ENCODE results near the gene CALML5. TPM values are rescaled to one million over a fixed set of nuclear protein-coding genes. Genes with fewer than 3 reads are reported as not detected.

The CALML5 gene, protein sequence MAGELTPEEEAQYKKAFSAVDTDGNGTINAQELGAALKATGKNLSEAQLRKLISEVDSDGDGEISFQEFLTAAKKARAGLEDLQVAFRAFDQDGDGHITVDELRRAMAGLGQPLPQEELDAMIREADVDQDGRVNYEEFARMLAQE
- not detected in 2 replicates for total RNA-seq

DNA sequence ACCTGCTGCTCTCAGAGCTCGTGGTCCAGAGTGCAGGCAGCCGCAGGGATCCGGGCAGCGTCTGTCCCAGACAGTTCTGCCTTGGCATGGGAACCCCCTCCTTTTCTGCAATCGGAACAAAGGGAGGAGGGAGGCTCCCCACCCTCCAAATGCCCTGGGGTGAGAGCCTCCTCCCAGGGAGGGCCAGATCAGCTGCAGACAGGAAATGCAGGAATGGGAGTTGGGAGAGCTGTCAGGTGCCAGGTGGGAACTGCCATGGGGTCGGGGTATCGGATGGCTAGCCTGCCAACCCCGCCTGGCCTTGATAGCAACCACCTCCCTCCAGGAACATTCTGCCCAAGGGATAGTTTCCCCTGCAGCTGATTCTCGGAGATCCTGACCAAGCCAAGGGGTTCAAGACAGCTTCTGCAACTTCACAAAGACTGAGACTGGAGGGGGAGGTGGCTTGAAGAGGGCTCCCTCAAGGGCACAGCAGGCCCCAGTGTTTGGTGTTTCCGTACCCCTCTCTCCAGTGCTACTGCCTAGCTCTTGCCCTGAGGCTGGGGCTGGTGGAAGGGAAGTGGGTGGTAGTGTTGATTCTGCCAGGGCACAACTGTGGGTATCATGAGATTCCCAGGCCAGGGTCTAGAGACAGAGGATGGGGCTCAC lies at the start of gene CALML5:
TSS of gene CALML5 (minus strand) at position 78 of the 648 bp plus-strand sequence. CDS start 132 bp downstream, outside the sequence.

DNA sequence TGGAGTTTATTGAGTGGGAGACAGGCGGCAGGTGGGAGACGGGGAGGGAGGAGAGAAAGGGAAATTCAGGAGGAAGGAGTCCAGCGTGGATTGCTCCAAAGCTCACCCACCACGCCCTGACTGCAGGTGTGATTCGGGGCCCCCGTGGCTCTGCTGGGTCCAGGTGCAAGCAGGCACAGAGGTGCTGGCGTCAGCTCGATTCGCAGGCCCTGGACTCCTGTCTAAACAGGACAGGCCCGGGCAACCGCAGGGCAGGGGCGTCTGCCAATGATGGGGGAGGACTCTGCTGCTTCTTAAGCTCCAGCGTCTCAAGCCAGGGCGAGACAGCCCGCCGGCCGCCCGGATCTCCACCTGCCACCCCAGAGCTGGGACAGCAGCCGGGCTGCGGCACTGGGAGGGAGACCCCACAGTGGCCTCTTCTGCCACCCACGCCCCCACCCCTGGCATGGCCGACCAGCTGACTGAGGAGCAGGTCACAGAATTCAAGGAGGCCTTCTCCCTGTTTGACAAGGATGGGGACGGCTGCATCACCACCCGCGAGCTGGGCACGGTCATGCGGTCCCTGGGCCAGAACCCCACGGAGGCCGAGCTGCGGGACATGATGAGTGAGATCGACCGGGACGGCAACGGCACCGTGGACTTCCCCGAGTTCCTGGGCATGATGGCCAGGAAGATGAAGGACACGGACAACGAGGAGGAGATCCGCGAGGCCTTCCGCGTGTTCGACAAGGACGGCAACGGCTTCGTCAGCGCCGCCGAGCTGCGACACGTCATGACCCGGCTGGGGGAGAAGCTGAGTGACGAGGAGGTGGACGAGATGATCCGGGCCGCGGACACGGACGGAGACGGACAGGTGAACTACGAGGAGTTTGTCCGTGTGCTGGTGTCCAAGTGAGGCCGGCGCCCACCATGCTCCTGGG lies 25.5 kb upstream of the CALML5 start, which contains the start of gene CALML3:
TSS of gene CALML3 (plus strand) at position 321 of the 920 bp plus-strand sequence. CDS start at position 446, 125 bp downstream.

Other genes starting within 250 kb of the CALML5 start
- not detected in 2 replicates for gene UCN3, start 134.6 kb downstream of the CALML5 start, total RNA-seq
- 0.07 and 0.20 TPM in 2 replicates for gene TUBAL3, start 94.7 kb downstream of the CALML5 start, total RNA-seq
- gene NET1, start 87.0 kb downstream of the CALML5 start, total RNA-seq: 32.4 and 41.9 TPM in 2 replicates
- gene CALML3, start 25.4 kb upstream of the CALML5 start, total RNA-seq: not detected in 2 replicates
- 10.5 and 16.9 TPM in 2 replicates for gene ASB13, start 167.0 kb upstream of the CALML5 start, total RNA-seq
- gene TASOR2, start 185.3 kb upstream of the CALML5 start, total RNA-seq: 32.8 and 49.2 TPM in 2 replicates

Measured in mammary microvascular endothelial cell (primary cell).